GM23248 (cell line): Measurements from ENCODE around the gene PCDHB14.
"Not testable (repeated sequence)": the region's sequence is repeated elsewhere in the genome, so short reads cannot be mapped to it uniquely, and the experiment has no call there.

Experiments used
- EZH2 ChIP-seq: fragments of 200-600 bp; sonication (generic); IDR thresholded peaks from 2 replicates; pipeline ENCODE4 v1.6.1; 2018; ENCODE audit warnings: antibody characterized with exemption, mild to moderate bottlenecking; ENCODE audit not compliant: insufficient read depth, poor library complexity, severe bottlenecking
- EZH2phosphoT487 ChIP-seq: fragments of 200-600 bp; sonication (generic); IDR thresholded peaks from 2 replicates; pipeline ENCODE4 v1.6.1; 2018; ENCODE audit warnings: antibody characterized with exemption, moderate library complexity, mild to moderate bottlenecking, low read depth; ENCODE audit not compliant: insufficient read depth

GRCh38 chr5:141177577-141178191 lies 45.5 kb upstream of the PCDHB14 start, which contains the start of gene PCDHB8:
- not testable (repeated sequence) for TF ChIP-seq EZH2, EZH2phosphoT487
